ENCODE measurements around the gene GNPNAT1.
"Not testable (repeated sequence)": the region's sequence is repeated elsewhere in the genome, so short reads cannot be mapped to it uniquely, and the experiment has no call there.

The GNPNAT1 gene

DNA sequence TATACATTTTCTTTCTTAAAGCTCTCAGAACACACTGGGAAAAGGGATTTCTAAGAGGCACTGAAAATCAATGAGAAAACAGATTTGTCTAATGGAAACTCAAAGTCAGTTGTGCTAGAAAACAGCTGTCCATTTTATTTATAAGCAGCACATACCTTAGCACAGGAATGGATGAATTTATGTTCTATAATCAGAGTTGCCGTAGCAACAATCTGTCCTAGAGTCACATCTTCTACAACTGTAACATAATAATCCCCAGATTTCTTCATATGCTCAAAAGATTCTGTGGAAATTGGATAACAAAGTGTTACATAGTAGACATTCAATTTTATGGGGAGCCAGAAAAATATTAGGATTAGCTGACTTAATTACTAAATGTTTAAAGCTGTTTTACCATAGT lies 9.8 kb downstream of the GNPNAT1 start:
- H3K9ac ChIP-seq (ENCODE audit: low read length), result no peak overlapping the region
- H3K4me1 ChIP-seq (ENCODE audit: control insufficient read depth, insufficient read depth, low read length), result no peaks in the 10 kb centered on the region
- no peaks in the 10 kb centered on the region for H3K27me3 ChIP-seq (ENCODE audit: control insufficient read depth, insufficient read depth, low read length)
- H3K27ac ChIP-seq (ENCODE audit: low read depth, low read length), result no peak overlapping the region
- no peaks in the 10 kb centered on the region for H3K36me3 ChIP-seq (ENCODE audit: control insufficient read depth, insufficient read depth, low read length)
- no peak overlapping the region for H3K4me3 ChIP-seq (ENCODE audit: low read length)

DNA sequence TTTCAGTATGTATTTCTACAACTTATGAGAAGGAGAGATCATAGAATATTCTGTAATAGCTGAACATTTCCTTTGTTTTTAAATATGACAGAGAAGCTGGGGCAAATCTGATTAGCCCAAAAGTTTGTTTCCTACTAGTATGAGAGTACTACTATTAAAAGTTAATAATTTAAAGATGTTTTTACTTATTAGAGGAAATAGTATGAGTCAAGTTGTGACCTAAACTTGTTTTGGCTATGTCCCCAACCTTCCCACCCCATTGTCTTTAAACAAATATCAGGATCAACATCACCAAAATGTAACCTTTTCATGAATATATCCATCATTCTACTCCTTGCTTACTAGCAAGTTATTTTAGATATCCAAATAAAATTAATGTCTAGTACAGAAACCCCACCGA lies 10.5 kb downstream of the GNPNAT1 start:
- no peaks in the 10 kb centered on the region for H3K27me3 ChIP-seq (ENCODE audit: control insufficient read depth, insufficient read depth, low read length)
- H3K4me1 ChIP-seq (ENCODE audit: control insufficient read depth, insufficient read depth, low read length), result no peaks in the 10 kb centered on the region
- no peak overlapping the region for H3K9ac ChIP-seq (ENCODE audit: low read length)
- no peak overlapping the region for H3K4me3 ChIP-seq (ENCODE audit: low read length)
- no peak overlapping the region for H3K27ac ChIP-seq (ENCODE audit: low read depth, low read length)
- no peaks in the 10 kb centered on the region for H3K36me3 ChIP-seq (ENCODE audit: control insufficient read depth, insufficient read depth, low read length)

DNA sequence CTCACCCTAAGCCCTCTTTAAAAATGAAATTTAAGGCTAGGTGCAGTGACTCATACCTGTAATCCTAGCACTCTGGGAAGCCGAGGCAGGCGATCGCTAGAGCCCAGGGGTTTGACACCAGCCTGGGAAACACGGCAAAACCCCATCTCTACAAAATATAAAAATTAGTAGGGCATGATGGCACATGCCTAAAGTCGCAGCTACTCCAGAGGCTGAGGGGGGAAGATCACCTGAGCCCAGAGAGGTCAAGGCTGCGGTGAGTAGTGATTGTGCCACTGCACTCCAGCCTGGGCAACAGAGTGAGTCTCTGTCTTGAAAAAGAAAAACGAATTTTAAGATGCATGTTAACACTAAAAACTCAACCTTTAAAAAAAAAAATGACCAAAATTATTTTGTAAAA lies 12.7 kb downstream of the GNPNAT1 start:
- Histone ChIP-seq H3K36me3 (ENCODE audit: control insufficient read depth, insufficient read depth, low read length) (peaks cover 8% of the 10 kb centered on the region), H3K4me3 (ENCODE audit: low read length) (no peak overlapping the region), H3K27me3 (ENCODE audit: control insufficient read depth, insufficient read depth, low read length) (no peaks in the 10 kb centered on the region), H3K4me1 (ENCODE audit: control insufficient read depth, insufficient read depth, low read length) (no peaks in the 10 kb centered on the region), H3K27ac (ENCODE audit: low read depth, low read length) (no peak overlapping the region), H3K9ac (ENCODE audit: low read length) (no peak overlapping the region)

DNA sequence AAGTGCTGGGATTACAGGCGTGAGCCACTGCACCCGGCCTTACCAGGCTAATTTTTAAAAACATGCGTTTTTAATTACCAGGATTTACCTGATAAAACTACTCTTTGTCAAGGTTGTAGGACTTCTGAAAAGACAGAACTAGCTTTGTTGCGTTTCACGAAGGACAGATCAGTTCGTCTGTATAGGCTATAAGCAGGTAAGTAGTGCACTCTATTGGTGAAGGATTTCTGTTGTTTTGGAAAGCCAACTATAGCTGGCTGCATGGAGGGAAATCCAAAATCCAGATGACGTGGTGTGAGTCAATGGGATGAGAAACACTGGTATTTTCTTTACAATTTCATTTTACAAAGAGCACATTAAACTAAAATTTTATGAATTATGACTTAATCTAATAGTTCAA lies 14.6 kb downstream of the GNPNAT1 start:
- Histone ChIP-seq H3K27ac (ENCODE audit: low read depth, low read length) (no peak overlapping the region), H3K9ac (ENCODE audit: low read length) (no peak overlapping the region), H3K27me3 (ENCODE audit: control insufficient read depth, insufficient read depth, low read length) (no peaks in the 10 kb centered on the region), H3K4me3 (ENCODE audit: low read length) (no peak overlapping the region), H3K4me1 (ENCODE audit: control insufficient read depth, insufficient read depth, low read length) (no peaks in the 10 kb centered on the region), H3K36me3 (ENCODE audit: control insufficient read depth, insufficient read depth, low read length) (peaks cover 8% of the 10 kb centered on the region)

DNA sequence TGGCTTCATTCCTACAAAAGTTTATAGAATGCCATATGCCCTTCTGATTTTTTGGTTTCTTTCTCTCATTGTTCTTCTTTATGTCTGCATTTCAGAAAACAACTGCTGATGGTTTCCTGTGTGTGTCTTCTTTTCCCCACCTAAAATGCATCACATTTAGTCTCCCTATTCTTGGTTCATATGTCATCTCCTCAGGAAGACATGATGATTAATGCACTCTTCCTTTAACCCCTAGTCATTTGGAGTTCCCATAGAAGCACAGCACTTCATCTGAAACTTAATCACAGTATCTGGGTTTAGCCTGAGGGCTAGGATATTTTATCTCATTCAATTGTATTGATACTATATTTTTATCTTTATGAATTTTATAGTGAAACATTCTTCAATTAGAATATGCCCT lies 21.5 kb downstream of the GNPNAT1 start:
- no peaks in the 10 kb centered on the region for H3K27me3 ChIP-seq (ENCODE audit: control insufficient read depth, insufficient read depth, low read length)
- no peaks in the 10 kb centered on the region for H3K4me1 ChIP-seq (ENCODE audit: control insufficient read depth, insufficient read depth, low read length)
- H3K36me3 ChIP-seq (ENCODE audit: control insufficient read depth, insufficient read depth, low read length), result peaks cover 4% of the 10 kb centered on the region
- no peak overlapping the region for H3K4me3 ChIP-seq (ENCODE audit: low read length)
- H3K27ac ChIP-seq (ENCODE audit: low read depth, low read length), result no peak overlapping the region
- H3K9ac ChIP-seq (ENCODE audit: low read length), result no peak overlapping the region

DNA sequence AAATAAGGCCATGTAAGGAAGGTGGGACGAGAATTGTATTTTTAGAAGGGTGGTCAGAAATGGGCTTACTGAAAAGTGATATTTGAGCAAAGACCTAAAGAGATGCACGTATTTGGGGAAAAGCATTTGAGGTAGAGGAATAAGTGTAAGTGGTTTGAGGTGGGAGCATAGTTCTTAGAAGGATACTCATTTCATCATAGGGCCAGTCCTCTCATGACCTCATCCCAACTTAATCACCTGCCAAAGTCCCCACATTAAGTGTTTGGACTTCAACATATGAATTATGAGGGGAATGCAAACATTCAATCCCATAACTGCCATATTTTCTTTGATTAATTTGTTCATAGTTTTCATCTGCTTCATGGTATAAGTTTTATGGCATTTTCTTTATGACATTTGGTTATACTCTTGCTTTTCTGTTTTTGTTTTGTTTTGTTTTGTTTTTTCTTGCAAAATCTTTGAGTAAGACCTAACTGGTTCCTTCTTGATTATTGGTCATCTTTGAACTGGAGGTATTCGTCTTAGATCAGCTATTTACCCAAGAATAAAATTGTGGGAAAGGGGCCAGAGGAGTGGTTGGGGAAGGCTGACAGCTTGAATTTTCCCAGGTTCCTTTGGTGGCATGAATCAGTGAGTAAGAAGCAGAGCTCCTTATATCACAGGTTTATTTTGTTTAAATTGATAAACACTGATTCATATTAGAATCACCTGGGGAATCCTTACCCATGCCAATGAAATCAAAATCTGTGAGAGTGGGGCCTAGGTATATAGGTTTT lies 24.2 kb downstream of the GNPNAT1 start:
- no peak overlapping the region for H3K27ac ChIP-seq (ENCODE audit: low read depth, low read length)
- no peak overlapping the region for H3K9ac ChIP-seq (ENCODE audit: low read length)
- no peak overlapping the region for H3K4me3 ChIP-seq (ENCODE audit: low read length)
- H3K27me3 ChIP-seq (ENCODE audit: control insufficient read depth, insufficient read depth, low read length), result no peaks in the 10 kb centered on the region
- peaks cover 2% of the 10 kb centered on the region for H3K36me3 ChIP-seq (ENCODE audit: control insufficient read depth, insufficient read depth, low read length)
- H3K4me1 ChIP-seq (ENCODE audit: control insufficient read depth, insufficient read depth, low read length), result no peaks in the 10 kb centered on the region

DNA sequence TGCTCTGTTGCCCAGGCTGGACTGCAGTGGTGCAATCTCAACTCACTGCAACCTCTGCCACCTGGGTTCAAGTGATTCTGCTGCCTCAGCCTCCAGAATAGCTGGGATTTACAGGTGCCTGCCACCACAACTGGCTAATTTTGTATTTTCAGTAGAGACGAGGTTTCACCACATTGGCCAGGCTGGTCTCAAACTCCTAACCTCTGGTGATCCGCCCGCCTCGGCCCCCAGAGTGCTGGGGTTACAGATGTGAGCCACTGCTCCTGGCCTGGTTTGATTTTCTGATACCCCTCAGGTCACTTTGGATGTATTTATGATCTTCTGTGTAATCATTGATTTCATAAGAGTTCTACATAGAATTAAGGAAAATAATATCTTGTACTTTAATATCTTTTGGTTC lies 28.5 kb downstream of the GNPNAT1 start:
- not testable (repeated sequence) for H3K27ac ChIP-seq (ENCODE audit: low read depth, low read length); H3K27me3 ChIP-seq (ENCODE audit: control insufficient read depth, insufficient read depth, low read length); H3K9ac ChIP-seq (ENCODE audit: low read length); H3K36me3 ChIP-seq (ENCODE audit: control insufficient read depth, insufficient read depth, low read length); H3K4me1 ChIP-seq (ENCODE audit: control insufficient read depth, insufficient read depth, low read length); H3K4me3 ChIP-seq (ENCODE audit: low read length)

DNA sequence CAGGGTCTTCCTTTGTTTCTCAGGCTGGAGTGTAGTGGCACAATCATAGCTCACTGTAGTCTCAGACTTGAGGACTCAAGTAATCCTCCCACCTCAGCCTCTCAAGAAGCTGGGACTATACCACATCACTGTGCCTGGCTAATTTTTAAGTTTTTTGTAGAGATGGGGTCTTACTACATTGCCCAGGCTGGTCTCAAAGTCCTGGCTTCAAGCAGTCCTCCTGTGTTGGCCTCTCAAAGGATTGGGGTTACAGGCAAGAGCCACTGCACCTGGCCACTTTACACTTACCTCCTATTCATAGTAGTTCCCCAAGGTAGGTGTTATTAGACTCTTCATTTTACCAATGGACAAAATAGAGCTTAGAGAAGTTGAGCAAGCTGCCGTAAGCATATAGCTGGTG lies 32.3 kb downstream of the GNPNAT1 start:
- no peak overlapping the region for H3K9ac ChIP-seq (ENCODE audit: low read length)
- no peak overlapping the region for H3K27ac ChIP-seq (ENCODE audit: low read depth, low read length)
- H3K4me3 ChIP-seq (ENCODE audit: low read length), result no peak overlapping the region
- H3K27me3 ChIP-seq (ENCODE audit: control insufficient read depth, insufficient read depth, low read length), result no peaks in the 10 kb centered on the region
- no peaks in the 10 kb centered on the region for H3K4me1 ChIP-seq (ENCODE audit: control insufficient read depth, insufficient read depth, low read length)
- H3K36me3 ChIP-seq (ENCODE audit: control insufficient read depth, insufficient read depth, low read length), result no peaks in the 10 kb centered on the region

DNA sequence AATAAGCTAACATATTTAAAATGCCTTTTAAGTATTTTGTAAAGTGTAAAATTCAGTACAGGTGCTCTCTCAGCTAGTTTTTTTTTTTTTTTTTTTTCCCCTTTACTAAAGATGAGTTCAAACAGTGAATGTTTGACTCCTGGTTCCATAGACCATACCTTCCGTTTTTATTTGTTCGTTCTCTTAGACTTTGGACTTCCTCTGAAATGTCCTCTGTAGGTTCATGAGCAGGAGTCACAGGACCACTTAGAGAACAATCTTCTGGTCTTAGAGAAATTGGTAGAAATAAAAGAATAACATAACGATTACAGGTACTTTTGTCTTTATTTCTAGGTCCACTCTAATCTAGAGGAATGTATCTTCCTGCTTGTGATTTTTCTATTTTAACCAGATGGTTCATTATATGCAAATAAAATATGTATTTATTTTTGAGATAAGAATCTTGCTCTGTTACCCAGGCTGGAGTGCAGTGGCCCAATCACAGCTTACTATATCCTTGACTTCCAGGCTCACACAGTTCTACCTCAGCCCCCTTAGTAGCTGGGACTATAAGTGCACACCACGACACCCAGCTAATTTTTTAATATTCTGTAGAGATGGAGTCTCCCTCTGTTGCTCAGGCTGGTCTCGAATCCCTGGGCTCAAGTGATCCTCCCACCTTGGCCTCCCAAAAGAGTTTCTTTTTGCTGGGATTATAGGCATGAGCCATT lies 35.6 kb downstream of the GNPNAT1 start:
- no peaks in the 10 kb centered on the region for H3K36me3 ChIP-seq (ENCODE audit: control insufficient read depth, insufficient read depth, low read length)
- no peak overlapping the region for H3K4me3 ChIP-seq (ENCODE audit: low read length)
- H3K9ac ChIP-seq (ENCODE audit: low read length), result no peak overlapping the region
- H3K27me3 ChIP-seq (ENCODE audit: control insufficient read depth, insufficient read depth, low read length), result no peaks in the 10 kb centered on the region
- H3K4me1 ChIP-seq (ENCODE audit: control insufficient read depth, insufficient read depth, low read length), result no peaks in the 10 kb centered on the region
- H3K27ac ChIP-seq (ENCODE audit: low read depth, low read length), result no peak overlapping the region

DNA sequence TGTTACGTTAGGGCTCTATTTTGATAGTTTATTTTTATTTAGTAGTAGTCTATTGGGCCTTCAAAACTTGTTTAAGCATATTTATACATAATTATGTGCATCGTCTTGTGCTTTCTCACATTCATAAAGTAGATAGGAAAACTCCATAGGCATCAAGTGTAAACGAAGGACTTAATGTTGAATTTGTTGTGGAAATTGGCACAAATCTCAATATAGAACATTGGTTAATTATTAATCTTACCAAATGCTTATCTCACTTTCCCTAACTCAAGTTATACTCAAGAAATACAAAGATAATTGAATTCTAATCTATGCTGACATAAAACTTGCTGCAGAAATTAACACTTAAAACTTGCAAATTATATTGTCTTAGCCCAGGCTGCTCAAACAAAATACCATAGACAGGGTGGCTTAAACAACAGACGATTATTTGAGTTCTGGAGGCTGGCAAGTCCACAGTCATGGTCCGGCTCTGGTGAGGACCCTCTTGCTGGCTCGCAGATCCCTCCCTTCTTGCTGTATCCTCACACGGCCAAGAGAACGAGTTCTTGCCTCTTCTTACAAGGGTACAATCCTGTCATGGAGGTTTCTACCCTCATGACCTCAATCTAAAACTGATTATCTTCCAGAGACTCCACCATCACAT lies 42.6 kb downstream of the GNPNAT1 start:
- H3K9ac ChIP-seq (ENCODE audit: low read length), result no peak overlapping the region
- H3K27me3 ChIP-seq (ENCODE audit: control insufficient read depth, insufficient read depth, low read length), result no peaks in the 10 kb centered on the region
- H3K4me1 ChIP-seq (ENCODE audit: control insufficient read depth, insufficient read depth, low read length), result no peaks in the 10 kb centered on the region
- H3K36me3 ChIP-seq (ENCODE audit: control insufficient read depth, insufficient read depth, low read length), result peaks cover 3% of the 10 kb centered on the region
- no peak overlapping the region for H3K27ac ChIP-seq (ENCODE audit: low read depth, low read length)
- no peak overlapping the region for H3K4me3 ChIP-seq (ENCODE audit: low read length)

DNA sequence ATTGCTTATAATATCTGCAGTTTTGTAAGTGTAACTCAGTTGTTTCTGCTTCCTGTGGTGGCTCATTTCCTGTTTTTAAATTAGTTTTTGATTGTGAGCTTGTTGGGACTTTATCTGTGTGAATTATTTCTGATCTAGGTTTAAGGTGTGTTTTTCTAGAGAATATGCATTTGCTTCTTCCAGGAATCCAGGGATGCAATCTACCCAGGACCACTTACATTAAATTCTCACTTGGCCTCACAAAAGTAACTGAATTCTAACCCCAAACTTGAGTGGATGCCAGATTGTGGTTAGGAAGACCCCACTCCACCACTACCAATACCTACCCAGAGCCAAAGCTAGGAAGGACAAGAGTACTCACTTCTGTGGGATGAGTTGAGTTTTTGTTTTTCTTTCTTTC lies 49.5 kb downstream of the GNPNAT1 start:
- H3K4me3 ChIP-seq (ENCODE audit: low read length), result no peak overlapping the region
- no peak overlapping the region for H3K27ac ChIP-seq (ENCODE audit: low read depth, low read length)
- no peaks in the 10 kb centered on the region for H3K4me1 ChIP-seq (ENCODE audit: control insufficient read depth, insufficient read depth, low read length)
- no peaks in the 10 kb centered on the region for H3K36me3 ChIP-seq (ENCODE audit: control insufficient read depth, insufficient read depth, low read length)
- no peak overlapping the region for H3K9ac ChIP-seq (ENCODE audit: low read length)
- H3K27me3 ChIP-seq (ENCODE audit: control insufficient read depth, insufficient read depth, low read length), result no peaks in the 10 kb centered on the region

DNA sequence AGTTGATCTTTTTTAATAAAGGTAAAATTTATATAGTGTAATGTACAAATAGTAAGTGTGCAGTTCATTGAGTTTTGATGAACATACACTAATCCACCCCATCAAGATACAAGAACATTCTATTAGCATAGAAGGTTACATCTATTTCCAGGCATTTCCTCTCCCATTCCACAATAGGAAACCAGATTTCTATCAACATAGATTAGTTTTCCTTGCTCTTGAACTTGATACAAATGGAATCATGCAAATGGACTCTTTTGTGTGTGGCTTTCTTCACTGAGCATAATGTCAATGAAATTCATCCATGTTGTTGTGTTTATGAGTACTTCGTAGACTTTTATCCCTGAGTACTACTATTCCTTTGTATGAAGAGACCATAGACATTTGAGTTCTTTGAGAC lies 50.7 kb downstream of the GNPNAT1 start:
- H3K36me3 ChIP-seq (ENCODE audit: control insufficient read depth, insufficient read depth, low read length), result no peaks in the 10 kb centered on the region
- H3K27me3 ChIP-seq (ENCODE audit: control insufficient read depth, insufficient read depth, low read length), result no peaks in the 10 kb centered on the region
- H3K9ac ChIP-seq (ENCODE audit: low read length), result no peak overlapping the region
- H3K4me3 ChIP-seq (ENCODE audit: low read length), result no peak overlapping the region
- H3K4me1 ChIP-seq (ENCODE audit: control insufficient read depth, insufficient read depth, low read length), result no peaks in the 10 kb centered on the region
- H3K27ac ChIP-seq (ENCODE audit: low read depth, low read length), result no peak overlapping the region

Measured in rectal smooth muscle tissue (tissue), 1 donor.